DMS53 treated with DMSO at 0.1 percent for 48 hours (cell line): ENCODE measurements around the gene CA6.
"Not testable (repeated sequence)": the region's sequence is repeated elsewhere in the genome, so short reads cannot be mapped to it uniquely, and the experiment has no call there.

Experiments
- DNase-seq: peaks from one replicate; lab custom pipeline; 2025; ENCODE audit not compliant: unreplicated experiment; lab: John Stamatoyannopoulos, UW

CA6 gene

DNA sequence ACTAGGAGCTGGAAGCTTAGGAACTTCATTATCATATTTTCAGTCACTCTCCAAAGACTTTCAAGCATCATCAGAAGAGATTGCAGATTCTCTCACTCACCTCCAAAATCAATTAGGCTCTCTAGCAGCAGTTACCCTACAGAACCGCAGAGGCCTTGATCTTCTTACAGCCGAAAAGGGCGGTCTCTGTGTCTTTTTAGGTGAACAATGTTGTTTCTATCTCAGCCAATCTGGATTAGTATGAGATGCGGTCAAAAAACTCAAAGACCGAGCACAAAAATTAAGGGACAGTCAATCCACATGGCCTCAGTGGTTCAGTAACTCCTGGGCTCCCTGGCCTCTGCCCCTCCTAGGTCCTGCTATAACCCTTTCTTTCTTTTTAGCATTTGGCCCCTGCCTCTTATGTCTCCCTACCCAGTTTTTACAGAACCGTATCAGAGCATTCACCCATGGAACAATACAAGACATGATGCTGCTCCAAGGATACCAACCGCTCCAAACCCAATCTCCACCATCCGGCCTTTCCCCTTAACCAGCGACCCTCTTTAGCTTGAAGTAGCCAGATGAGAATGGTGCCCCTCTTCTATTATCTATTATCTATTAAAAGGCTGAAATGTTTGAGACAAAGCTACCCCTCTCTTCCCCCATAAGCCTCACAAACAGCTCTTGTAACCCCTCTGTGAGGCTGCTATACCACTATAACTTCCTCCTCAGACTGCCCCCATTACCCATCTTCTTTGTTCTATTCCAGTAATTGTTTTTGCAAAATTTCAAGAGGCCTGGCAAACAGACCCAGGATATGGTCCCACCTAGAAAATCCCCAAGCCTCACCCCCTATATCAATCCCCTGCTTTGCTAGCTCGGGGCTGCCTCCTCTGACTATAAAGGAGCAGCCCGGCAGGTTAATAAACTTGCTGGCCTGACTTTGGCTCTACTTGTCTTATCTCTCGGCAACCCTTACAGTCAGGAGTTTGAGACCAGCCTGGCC, 18.7 kb upstream of the CA6 start:
- DNase-seq, result no peak

DNA sequence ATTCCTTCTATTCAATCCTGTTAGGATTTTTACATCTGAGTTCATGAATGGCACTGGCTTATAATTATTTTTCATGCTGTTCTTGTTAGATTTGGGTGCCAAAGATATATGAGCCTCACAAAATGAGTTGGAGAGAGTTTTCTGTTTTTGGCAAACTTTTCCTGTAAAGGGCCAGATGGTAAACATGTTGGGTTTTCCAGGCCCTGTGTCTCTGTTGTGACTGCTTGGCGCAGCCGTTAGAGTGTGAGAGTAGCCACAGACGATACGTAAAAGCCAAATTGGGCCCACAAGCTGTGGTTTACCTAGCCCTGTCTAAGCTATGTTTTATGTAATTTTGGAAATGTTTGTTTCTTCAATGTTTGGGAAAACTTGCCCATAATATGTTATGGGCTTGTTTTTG, 15.6 kb upstream of the CA6 start:
- DNase-seq, result no peak

DNA sequence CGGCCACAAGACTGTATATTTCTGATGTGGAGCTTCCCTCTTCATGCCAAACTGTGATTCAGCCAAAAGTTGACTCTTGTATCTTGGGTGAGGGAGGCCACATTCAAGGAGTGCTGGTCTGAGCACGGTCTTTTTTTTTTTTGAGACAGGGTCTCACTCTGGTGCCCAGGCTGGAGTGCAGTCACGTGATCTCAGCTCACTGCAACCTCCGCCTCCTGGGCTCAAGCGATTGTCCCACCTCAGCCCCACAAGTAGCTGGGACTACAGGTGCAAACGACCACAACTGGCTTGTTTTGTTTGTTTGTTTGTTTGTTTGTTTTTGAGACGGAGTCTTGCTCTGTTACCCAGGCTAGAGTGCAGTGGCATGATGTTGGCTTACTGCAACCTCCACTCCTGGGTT, 8.6 kb upstream of the CA6 start:
- not testable (repeated sequence) for DNase-seq

DNA sequence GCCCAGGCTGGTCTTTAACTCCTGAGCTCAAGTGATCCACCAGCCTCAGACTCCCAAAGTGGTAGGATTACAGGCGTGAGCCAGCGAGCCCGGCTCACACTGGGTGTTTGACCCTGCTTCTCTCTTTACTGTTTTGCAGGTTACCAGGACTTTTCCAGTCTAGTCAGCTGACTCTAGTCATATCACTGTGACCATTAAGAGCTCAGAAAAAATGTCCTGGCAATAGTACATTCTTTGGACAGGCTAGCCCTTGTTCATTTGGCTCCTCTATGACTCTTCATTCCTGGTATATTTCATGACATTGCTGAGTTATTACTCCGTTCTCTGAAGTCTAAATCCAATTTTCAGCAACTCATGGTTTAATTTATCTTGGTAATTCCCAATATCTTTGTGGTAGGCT, 8.0 kb upstream of the CA6 start:
- no peak for DNase-seq

DNA sequence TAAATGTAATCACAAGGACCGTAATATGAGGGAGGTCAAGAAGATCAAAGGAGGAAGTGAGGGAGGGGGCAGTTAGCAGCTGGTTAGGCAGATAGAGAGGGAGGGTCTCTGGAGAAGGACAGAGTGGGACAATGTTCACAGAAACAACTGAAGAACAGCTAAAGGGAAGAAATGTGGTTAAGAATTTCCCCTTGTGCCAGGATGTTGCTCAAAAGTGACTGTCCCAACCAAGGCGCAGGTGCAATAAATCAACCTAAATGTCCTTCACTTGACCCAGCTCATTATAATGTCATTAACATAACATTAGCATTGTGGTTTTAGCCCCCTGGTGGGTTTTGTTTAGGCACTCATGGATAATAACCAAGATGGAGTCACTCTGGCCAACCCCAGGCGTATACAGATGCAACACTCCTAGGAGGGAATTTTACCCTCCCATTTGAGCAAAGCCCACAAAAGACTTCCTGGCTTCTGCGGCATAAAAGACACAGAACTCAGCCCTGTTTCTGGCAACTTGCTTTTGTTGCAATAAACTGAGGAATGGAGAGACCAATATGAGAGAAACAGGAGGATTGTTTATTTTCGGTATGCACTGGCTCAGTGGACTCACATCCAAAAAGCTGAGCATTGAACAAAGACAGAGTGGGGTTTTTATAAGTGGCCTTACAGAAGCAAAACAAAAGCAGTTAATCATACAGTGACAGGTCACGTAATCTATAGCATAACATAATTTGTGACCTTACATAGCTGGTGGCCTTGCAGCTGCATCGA, 7.3 kb upstream of the CA6 start:
- no peak for DNase-seq

DNA sequence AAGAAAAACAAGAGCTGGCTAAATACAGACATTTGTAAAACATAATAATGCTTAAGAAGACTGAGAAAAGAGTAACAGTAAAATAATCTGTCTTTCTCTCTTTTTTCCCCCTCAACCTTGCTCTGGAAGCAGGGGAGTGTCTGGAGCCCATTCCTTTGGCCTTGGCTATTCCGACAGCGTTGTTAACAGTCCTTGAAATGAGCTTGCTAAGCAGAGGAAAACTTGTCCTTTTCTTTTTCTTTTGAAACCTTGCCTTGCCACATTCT, 6.7 kb upstream of the CA6 start:
- DNase-seq, result no peak

DNA sequence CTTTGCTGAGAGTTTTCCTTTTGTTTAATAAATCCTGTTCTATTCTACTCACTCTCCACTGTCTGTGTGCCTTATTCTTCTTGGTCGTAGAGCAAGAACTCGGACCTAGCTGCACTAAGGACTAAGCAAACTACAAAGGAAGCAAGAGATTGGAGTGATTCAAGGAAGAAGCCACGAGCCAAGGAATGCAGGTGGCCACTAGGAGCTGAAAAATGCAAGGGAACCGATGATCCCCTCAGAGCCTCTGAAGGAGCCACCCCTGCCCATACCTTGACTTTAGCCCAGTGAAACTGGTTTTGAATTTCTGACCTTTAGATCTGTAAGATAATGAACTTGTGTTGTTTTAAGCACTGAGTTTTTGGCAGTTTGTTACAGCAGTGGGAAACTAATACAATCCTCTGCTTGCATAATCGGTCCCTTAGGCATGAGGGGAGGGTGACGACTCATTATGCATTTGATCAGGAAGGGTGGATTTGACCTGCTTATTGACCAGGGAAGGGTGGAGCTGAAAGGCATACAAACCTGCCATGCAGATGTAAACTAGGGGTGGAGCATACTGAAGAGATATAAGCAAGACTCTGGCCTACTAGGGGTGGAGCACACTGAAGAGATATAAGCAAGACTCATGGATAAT, 6.2 kb upstream of the CA6 start:
- DNase-seq, result no peak

DNA sequence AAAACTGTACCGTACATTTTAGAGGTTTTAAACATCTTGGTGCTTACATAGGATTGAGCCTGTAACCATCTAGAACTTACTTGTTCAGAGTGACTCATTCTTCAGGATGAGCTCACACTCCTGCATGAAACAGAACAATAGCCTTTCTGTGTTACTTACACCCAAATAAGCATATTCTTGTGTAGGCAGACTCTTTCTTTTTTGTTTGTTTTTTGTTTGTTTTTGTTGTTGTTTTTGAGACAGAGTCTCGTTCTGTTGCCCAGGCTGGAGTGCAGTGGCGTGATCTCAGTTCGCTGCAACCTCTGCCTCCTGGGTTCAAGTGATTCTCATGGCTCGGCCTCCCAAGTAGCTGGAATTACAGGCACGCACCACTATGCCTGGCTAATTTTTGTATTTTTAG, 3.8 kb upstream of the CA6 start:
- peak; percentile 8 for DNase-seq

DNA sequence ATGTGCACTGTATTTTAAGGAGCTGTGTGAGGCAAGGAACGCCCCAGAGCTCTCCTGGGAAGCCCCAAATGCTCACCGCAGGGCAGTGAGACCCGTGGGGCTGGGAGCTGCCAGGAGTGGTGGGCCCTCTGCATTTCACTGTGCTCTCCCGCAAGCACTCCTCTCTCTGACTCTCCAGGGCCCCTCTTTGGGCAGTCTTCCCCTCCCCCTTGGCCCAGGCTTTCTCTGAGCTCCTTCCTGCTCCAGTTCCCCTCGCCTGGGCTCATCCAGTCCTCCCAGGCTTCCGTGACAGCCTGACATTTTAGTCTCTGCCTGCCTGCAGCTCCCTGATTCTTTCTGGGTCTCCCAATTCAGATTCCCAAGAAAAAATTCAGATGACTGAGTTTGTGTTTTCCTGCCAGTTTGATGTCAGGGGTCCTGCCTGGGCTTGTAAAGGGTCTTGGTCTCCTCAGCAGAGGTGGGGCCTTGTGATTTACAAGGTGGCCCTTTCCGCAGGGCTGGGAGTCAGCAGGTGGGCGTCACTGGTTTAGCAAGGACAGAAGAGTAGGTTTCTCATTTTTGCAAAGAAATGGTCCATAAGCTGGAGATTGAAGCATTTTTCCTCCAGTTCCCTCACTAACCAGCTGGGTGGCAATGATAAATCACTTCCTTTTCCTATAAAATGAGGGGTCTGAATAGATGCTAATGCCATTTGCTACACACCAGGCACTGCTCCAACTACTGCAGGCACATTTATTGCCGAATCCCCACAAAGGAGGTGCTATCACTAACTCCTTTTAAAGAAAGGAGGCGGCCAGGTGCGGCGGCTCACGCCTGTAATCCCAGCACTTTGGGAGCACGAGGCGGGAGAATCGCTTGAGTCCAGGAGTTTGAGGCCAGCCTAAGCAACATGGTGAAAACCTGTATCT, 1.9 kb upstream of the CA6 start:
- no peak for DNase-seq

DNA sequence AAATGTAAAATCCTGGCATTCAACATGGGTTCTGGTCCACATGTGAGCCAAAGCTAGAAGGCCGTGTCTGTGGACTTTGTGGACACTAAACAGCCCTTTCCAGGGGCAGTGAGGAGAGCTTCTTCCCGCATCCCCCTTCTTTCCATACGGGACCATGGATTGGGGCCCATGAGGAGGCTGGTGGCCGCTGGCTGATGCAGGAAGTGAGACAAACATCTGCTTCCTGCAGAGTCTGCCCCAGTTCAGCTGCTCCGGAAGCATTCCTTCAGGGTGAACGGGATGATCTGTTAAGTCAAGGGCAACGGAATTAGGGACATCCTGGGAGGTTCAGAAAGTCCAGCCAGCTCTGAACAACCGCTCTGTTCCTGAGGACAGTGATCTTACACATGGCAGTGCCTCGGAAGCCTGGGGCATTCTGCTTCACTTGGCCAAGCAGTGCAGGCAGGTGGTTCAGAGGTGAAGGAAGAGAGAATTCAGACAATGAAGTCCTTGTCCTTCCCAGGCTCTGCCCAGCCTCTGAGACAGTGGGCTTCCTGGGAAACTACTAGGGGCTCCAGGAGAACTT, 1.5 kb downstream of the CA6 start:
- DNase-seq, result no peak

DNA sequence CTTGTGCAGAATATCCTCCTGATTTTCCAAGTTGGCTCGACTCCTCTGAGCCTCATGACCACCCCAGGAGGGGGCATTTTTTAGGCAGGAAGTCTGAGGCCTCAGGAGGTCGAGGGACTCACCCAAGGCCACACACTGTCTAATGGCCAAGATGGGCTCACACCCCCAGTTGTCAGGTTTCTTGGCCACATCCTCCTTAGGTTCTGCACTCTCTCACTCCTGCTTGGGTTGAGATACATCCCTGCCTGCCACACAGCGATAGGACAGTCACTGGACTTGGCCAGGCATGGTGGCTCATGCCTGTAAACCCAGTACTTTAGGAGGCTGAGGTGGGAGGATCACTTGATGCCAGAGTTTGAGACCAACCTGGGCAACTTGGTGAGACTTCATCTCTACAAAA, 4.6 kb downstream of the CA6 start:
- DNase-seq, result no peak

DNA sequence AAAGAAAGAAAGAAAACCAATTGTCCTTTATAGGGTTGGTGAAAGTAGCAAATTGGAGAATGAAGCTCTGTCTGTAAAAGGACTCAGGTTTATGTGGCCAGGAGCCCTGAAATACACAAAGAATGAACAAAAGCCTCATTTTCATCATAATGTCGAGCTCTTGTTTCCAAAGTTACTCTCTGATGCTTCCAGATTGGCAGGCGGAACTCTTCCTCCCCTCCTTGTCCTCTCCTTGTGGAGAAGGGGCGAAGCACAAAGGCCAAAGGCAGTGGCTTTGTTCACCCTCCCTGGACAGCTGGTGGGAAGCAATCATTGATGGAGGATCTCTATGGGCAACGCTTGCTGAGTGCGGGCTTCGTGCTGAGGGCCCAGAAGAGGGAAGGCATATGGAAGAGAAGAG, 5.6 kb downstream of the CA6 start:
- no peak for DNase-seq

DNA sequence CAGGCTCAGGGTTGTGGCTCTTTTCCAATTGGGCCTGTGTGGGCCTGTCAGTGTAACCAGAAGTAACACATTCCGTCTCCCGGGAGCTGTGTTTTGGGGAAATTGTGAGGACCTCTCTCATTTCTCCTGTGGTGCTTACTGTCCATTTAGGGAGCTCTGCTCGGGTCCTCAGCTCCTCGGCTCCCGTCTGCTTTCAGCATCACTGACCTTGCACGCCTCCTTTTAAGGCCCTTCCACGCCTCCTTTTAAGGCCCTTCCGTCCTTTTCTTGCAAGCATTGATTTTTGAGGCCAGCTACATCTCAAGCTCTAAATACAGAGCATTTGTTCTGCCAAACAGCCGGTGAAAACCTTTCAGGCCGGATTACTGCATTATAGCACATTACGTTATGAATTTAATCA, 9.7 kb downstream of the CA6 start:
- DNase-seq, result no peak

DNA sequence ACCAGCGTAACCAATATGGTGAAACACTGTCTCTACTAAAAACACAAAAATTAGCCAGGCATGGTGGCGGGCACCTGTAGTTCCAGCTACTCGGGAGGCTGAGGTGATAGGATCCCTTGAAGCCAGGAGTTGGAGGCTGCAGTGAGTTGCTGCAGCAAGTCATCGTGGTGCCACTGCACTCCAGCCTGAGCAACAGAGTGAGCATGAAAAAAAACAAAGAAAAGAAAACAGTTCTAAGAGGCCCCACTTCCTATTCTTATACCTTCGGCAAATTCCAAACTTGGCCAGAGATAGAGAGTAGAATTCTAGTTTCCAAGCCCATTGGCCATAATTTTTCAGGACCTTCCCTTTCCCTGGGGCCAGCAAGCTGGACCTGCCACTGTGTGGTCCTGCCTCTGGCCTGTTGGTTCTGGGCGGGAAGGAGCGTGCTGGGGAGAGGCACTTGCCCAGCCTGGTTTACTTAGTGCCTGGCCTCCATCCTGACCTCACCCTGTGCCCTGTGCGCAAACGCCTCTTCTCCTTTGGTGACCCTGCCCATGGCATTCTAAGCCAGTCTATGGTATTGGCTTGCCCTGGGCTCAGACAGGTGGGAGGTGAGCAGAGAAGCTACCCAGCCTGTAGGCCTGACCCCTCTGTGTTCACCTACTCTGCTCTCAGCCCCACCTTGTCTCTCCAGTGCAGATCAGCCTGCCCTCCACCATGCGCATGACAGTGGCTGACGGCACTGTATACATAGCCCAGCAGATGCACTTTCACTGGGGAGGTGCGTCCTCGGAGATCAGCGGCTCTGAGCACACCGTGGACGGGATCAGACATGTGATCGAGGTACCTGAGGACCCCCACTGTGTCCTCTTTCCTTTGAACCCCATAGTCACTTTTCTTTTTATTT, 11.0 kb downstream of the CA6 start:
- DNase-seq, result no peak

DNA sequence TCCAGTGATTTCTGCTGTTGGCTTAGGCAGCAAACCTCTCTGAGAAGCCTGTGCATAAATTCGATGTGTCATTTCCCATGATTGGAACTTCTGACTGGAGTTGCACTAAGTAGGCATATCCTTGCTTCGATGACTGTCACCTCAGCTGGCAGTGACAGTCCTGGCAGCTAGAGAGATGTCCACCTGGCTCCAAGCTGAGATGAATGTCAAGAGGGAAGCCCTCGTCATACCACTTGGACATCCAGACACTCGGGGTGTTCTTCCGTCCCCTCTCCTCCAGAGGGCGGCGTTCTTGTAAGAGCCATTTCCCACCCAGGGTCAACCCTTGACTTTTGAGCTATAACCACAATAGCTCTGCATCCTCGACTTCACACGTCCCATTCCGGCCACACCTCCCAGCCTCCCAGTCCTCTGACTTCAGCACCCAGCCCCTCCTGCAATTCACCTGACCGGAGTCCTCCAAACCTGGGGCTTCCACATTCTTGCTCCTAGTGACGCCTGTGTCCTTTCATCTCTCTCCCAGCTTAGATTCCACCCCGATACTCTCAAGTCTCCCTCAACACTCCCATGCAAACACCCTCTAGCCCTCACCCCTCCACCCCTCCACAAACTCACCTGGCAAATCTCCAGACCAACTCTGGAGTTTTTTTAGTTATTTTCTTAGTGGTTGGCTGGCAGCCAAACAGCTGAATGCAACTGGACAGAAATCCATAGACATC, 17.3 kb downstream of the CA6 start:
- peak; percentile 88 for DNase-seq

DNA sequence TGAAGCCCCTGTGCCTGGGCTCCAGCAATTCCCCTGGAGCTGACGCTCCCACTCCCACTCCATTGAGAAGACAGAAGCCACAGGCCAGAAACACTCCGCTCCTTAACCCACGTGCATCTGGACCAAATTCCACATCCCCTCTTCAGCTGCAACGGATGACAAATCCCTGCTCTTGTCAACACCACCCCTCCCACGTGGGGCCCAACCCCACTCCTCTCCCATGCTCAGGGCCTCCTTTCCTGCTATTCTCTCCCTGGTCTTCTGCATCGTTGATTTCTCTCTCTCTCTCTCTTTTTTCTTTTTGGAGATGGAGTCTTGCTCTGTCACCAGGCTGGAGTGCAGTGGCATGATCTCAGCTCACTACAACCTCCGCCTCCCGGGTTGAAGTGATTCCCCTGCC, 18.3 kb downstream of the CA6 start:
- DNase-seq, result no peak

DNA sequence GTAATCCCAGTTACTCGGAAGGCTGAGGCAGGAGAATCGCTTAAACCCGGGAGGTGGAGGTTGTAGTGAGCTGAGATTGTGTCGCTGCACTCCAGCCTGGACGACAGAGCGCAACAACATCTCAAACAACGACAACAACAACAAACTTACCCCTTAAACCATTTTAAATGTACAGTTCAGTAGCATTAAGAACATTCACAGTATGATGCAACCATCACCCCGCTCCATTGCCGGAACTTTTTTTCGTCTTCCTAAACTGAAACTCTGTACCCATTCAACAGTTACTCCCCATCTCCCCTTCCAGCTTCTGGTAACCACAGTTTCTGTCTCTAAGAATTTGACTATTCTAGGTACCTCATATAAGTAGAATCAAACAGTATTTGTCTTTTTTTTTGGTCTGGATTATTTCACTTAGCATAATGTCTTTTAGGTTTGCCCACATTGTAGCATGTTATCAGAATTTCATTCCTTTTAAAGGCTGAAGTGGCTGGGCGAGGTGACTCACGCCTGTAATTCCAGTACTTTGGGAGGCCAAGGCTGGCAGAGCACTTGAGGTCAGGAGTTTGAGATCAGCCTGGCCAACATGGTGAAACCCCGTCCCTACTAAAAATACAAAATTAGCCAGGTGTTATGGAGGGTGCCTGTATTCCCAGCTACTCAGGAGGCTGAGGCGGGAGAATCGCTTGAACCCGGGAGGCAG, 19.6 kb downstream of the CA6 start:
- no peak for DNase-seq

DNA sequence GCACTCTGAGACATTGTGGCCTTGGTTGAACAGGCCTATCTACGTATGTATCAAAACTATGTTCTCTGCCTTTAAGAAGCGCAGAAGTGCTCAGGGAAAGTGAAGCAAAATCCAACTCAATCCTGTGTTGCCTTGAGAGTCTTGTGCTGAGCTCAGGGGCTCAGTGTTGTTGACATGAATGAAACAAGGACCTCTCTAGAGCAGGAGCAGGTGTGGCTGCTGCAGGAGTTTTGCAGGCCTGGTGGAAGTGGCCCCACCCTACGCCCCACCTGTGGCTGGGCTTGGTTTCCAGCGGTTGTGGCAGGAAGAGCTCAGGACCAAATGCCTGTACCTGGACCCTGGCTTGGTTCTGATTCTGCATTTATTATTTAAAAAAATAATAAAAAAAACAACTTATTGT, 20.9 kb downstream of the CA6 start:
- DNase-seq, result no peak
